Erythroblast (primary cell): ENCODE data around the gene BRME1.

ENCODE experiments used
- GATA1 ChIP-seq: IDR thresholded peaks from 2 replicates; pipeline ENCODE4 v1.6.1; 2011; ENCODE audit warnings: low read depth, mild to moderate bottlenecking, control low read depth, low read length, moderate library complexity
- POLR2A ChIP-seq: IDR thresholded peaks from 2 replicates; pipeline ENCODE4 v1.6.1; 2011; ENCODE audit warnings: mild to moderate bottlenecking, low read length

DNA sequence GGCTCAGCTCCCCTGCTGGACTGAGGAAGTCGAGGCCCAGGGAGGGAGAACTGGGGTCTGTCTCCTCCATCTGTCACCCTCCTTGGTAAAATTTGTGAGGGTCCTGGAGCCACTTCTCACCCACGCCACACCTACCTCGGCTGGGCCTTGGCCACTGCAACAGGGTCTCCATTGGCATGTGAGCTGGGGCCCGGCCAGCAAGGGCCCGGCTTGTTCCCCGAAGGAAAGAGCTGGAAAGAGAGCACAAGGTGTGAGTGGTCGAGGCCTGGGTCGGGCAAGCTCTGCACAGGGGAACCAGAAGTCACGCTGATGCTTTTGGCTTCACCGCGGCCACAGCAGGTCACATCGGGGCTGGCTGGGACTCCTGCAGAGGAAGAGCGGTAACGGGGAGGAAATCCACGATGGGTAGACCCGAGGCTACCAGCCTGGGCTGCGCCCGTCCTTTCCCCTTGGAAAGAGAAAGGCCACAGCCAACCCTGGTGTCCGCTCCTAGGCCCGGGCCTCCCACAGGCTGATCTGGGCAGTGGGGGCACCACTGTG lies 20.0 kb downstream of the BRME1 start:
- no peak for TF ChIP-seq POLR2A
- no peak for TF ChIP-seq GATA1
